Endothelial cell of umbilical vein (primary cell): Measurements from ENCODE around the gene RAB40B.

Experiments used
- CTCF ChIP-seq, 2 donors: IDR thresholded peaks; 1 replicate in 1 of 2; 2 replicates in 1 of 2; pipeline ENCODE4 v1.5.1; 2011; ENCODE audit warnings: low read length in 2 of 2, mild to moderate bottlenecking in 2 of 2, moderate library complexity in 2 of 2, control low read depth in 1 of 2, inconsistent platforms in 1 of 2, low read depth in 1 of 2; ENCODE audit not compliant: insufficient read depth in 1 of 2; ENCODE audit errors: extremely low read depth in 1 of 2
- EZH2 ChIP-seq: IDR thresholded peaks from 2 replicates; pipeline ENCODE4 v1.6.1; 2012; ENCODE audit warnings: borderline replicate concordance, low read depth, mild to moderate bottlenecking, moderate library complexity, low read length, inconsistent platforms; ENCODE audit not compliant: severe bottlenecking
- GATA2 ChIP-seq: IDR thresholded peaks from 2 replicates; pipeline ENCODE4 v1.7.0; 2011; ENCODE audit warnings: low read depth, mild to moderate bottlenecking, moderate library complexity, mixed read lengths, low read length; ENCODE audit not compliant: insufficient read length, insufficient read depth
- JUN ChIP-seq: IDR thresholded peaks from 2 replicates; pipeline ENCODE4 v1.6.1; 2011; ENCODE audit warnings: borderline replicate concordance, low read depth; ENCODE audit not compliant: insufficient read length, insufficient read depth
- MAX ChIP-seq: IDR thresholded peaks from 2 replicates; pipeline ENCODE4 v1.6.1; 2011; ENCODE audit not compliant: insufficient read depth, insufficient read length
- MYC ChIP-seq: IDR thresholded peaks from one replicate; pipeline ENCODE4 v1.6.1; 2011; ENCODE audit warnings: mild to moderate bottlenecking, low read depth, low read length
- POLR2A ChIP-seq: IDR thresholded peaks from 2 replicates; pipeline ENCODE4 v1.6.1; 2012; ENCODE audit warnings: low read depth, mild to moderate bottlenecking, control low read depth, low read length
- POLR2AphosphoS5 ChIP-seq: IDR thresholded peaks from 2 replicates; pipeline ENCODE4 v1.6.1; 2012; ENCODE audit warnings: low read depth, mild to moderate bottlenecking, control low read depth, low read length, moderate library complexity; ENCODE audit not compliant: insufficient read depth

- TF ChIP-seq EZH2: no peak
- no peak for TF ChIP-seq POLR2A
- TF ChIP-seq CTCF (IDR thresholded peaks at IDR 0.05; ENCODE audit: extremely low read depth in 1 of 2, insufficient read depth in 1 of 2, low read depth in 1 of 2, low read length in 2 of 2): no peak
- no peak for TF ChIP-seq POLR2AphosphoS5
- TF ChIP-seq GATA2: no peak
- no peak for TF ChIP-seq MAX
- no peak for TF ChIP-seq JUN
- no peak for TF ChIP-seq MYC
Observed at GRCh38 chr17:82722341-82723013, 24.0 kb upstream of the RAB40B start.
